Breast epithelium (tissue), 3 donors: Measurements from ENCODE around the gene REM2.

Experiments
- POLR2A ChIP-seq: fragments of 450-650 bp; IDR thresholded peaks from one replicate; pipeline ENCODE4 v1.6.1; 2016; ENCODE audit warnings: antibody characterized with exemption, mild to moderate bottlenecking, moderate library complexity
- POLR2AphosphoS5 ChIP-seq, 3 donors: sonication (generic); formaldehyde crosslinking; IDR thresholded peaks; one replicate each; pipeline ENCODE4 v1.6.1; 2017; ENCODE audit warnings: antibody characterized with exemption in 3 of 3
- TF ChIP-seq, protein P1 (sequence below), 3 donors: fragments of 450-650 bp; IDR thresholded peaks; one replicate each; pipeline ENCODE4 v1.5.1; 2016 to 2017; ENCODE audit warnings: antibody characterized with exemption in 3 of 3, mild to moderate bottlenecking in 3 of 3, moderate library complexity in 3 of 3

GRCh38 chr14:22872833-22873520 lies 10.0 kb upstream of the REM2 start:
- TF ChIP-seq, protein P1, sequence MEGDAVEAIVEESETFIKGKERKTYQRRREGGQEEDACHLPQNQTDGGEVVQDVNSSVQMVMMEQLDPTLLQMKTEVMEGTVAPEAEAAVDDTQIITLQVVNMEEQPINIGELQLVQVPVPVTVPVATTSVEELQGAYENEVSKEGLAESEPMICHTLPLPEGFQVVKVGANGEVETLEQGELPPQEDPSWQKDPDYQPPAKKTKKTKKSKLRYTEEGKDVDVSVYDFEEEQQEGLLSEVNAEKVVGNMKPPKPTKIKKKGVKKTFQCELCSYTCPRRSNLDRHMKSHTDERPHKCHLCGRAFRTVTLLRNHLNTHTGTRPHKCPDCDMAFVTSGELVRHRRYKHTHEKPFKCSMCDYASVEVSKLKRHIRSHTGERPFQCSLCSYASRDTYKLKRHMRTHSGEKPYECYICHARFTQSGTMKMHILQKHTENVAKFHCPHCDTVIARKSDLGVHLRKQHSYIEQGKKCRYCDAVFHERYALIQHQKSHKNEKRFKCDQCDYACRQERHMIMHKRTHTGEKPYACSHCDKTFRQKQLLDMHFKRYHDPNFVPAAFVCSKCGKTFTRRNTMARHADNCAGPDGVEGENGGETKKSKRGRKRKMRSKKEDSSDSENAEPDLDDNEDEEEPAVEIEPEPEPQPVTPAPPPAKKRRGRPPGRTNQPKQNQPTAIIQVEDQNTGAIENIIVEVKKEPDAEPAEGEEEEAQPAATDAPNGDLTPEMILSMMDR (IDR thresholded peaks at IDR 0.05), result peak in 1 of 3 donors; percentile 20
- TF ChIP-seq POLR2AphosphoS5 (IDR thresholded peaks at IDR 0.05) (peak in 1 of 3 donors; percentile 20), POLR2A (no peak)
